Measurements from ENCODE around the gene PHF2.

GRCh38 chr9:93653760-93654159 is 77.4 kb downstream of the PHF2 start:
- no peak for TF ChIP-seq CTCF (IDR thresholded peaks at IDR 0.05)
- no peak for TF ChIP-seq POLR2A (IDR thresholded peaks at IDR 0.05)

Measured in thyroid gland (tissue), 4 donors.